Peyer's patch (tissue), 4 donors: ENCODE measurements around the gene B3GNT4. TPM values are rescaled to one million over a fixed set of nuclear protein-coding genes. Genes with fewer than 3 reads are reported as not detected.
"Not testable (repeated sequence)": the region's sequence is repeated elsewhere in the genome, so short reads cannot be mapped to it uniquely, and the experiment has no call there.

Source experiments
- DNase-seq, 3 donors: peaks; one replicate each; pipeline ENCODE4 v3.0.0-alpha.2; 2017 to 2019
- H3K27ac ChIP-seq, 4 donors: fragments of 200-600 bp; sonication (generic); one replicate each; pipeline ENCODE4 v1.5.1; 2016 to 2019
- H3K27me3 ChIP-seq, 2 donors: fragments of 200-600 bp; sonication (generic); one replicate each; pipeline ENCODE4 v1.5.1; 2019
- H3K36me3 ChIP-seq, 3 donors: fragments of 200-600 bp; sonication (generic); one replicate each; pipeline ENCODE4 v1.5.1; 2016 to 2019
- H3K4me1 ChIP-seq, 4 donors: fragments of 200-600 bp; sonication (generic); one replicate each; pipeline ENCODE4 v1.5.1; 2016 to 2019
- H3K4me3 ChIP-seq, 4 donors: fragments of 200-600 bp; sonication (generic); 1 replicate in 3 of 4; 2 replicates in 1 of 4; pipeline ENCODE4 v1.5.1; 2016 to 2019; ENCODE audit warnings: mild to moderate bottlenecking in 1 of 4
- H3K9me3 ChIP-seq, 4 donors: fragments of 200-600 bp; sonication (generic); one replicate each; pipeline ENCODE4 v1.5.1; 2016 to 2019; ENCODE audit warnings: mild to moderate bottlenecking in 1 of 4
- POLR2A ChIP-seq, 2 donors: fragments of 450-650 bp; IDR thresholded peaks; one replicate each; pipeline ENCODE4 v1.5.1; 2017; ENCODE audit warnings: antibody characterized with exemption in 2 of 2, mild to moderate bottlenecking in 2 of 2, moderate library complexity in 2 of 2
- total RNA-seq, 4 donors: library from RNA; depleted of rRNA; stranded (reverse); fragments of >200 nt; gene quantifications; one replicate each; pipeline ENCODE4 v1.1.0, GENCODE V29; 2016
- TF ChIP-seq, protein P1 (sequence below), 6 experiments: fragments of 450-650 bp in 4 of 6; fragments of 200-600 bp in 2 of 6; sonication (generic) in 1 of 6; IDR thresholded peaks; one replicate each; pipeline ENCODE4 v1.5.1; 2017 to 2019; ENCODE audit warnings: antibody characterized with exemption in 6 of 6, mild to moderate bottlenecking in 3 of 6, moderate library complexity in 1 of 6

The B3GNT4 gene
- total RNA-seq, 4 donors from 2014 or later, result 0.70 TPM; not detected in 3

DNA sequence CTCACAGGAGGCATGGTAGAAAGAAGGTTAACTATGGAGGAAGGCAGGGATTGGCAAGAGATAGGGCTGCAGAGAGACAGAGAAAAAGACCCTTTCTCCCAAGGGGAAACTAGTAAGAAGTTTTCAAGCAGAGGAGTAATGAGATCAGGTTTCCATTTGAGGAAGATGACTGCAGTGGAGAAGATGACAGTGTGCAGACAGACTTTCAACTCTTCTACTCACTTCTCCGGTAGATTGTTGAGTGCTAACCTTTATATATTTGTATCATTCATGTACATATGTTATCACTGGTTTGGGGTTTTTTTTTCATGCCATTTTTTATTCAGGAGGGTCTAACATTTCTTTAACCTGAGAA lies 5.9 kb upstream of the B3GNT4 start:
- Histone ChIP-seq H3K4me1 (peaks cover 0 to 5% (median 0%) of the 10 kb centered on the region in 4 donors), H3K9me3 (no peaks in the 10 kb centered on the region), H3K27ac (no peak overlapping the region), H3K27me3 (no peaks in the 10 kb centered on the region), H3K36me3 (no peaks in the 10 kb centered on the region), H3K4me3 (no peak overlapping the region)
- no peak for TF ChIP-seq POLR2A (IDR thresholded peaks at IDR 0.05)
- TF ChIP-seq, protein P1, sequence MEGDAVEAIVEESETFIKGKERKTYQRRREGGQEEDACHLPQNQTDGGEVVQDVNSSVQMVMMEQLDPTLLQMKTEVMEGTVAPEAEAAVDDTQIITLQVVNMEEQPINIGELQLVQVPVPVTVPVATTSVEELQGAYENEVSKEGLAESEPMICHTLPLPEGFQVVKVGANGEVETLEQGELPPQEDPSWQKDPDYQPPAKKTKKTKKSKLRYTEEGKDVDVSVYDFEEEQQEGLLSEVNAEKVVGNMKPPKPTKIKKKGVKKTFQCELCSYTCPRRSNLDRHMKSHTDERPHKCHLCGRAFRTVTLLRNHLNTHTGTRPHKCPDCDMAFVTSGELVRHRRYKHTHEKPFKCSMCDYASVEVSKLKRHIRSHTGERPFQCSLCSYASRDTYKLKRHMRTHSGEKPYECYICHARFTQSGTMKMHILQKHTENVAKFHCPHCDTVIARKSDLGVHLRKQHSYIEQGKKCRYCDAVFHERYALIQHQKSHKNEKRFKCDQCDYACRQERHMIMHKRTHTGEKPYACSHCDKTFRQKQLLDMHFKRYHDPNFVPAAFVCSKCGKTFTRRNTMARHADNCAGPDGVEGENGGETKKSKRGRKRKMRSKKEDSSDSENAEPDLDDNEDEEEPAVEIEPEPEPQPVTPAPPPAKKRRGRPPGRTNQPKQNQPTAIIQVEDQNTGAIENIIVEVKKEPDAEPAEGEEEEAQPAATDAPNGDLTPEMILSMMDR (IDR thresholded peaks at IDR 0.05), result no peak
- no peak for DNase-seq

DNA sequence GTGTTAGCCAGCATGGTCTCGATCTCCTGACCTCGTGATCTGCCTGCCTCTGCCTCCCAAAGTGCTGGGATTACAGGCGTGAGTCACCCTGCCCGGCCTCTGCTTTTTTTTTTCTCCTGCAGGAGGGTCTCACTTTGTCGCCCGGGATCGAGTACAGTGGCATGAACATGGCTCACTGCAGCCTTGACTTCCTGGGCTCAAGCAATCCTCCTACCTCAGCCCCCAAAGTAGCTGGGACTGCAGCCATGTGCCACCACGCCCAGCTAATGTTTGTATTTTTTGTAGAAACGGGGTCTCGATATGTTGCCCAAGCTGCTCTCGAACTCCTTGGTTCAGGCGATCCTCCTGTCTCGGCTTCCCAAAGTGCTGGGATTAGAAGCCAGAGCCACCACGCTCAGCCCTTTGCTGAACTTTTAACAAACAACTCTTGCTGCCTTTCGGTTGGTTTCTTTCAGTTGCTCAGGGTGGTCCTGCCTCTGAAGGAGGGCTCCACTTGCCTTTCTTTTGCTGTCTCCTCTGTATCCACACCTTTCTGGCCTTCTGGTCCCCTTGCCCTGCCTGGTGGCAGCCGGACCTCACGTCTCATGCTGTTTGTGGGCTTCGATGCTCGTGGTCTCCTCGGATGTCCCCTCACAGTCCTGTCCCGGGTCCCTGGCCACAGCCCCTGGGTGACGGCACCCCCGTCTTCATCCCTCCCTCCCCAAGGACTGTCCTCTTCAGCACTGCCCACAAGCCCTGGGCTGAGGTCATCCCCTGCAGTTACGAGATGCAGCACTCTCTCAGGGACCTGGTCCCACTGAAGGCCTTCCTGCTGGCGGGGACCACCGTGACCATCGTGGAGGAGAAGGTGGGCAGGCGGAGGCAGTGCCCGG lies 3.8 kb upstream of the B3GNT4 start:
- peaks cover 0 to 14% of the 10 kb centered on the region in 2 donors for H3K27me3 ChIP-seq
- no peak for DNase-seq

DNA sequence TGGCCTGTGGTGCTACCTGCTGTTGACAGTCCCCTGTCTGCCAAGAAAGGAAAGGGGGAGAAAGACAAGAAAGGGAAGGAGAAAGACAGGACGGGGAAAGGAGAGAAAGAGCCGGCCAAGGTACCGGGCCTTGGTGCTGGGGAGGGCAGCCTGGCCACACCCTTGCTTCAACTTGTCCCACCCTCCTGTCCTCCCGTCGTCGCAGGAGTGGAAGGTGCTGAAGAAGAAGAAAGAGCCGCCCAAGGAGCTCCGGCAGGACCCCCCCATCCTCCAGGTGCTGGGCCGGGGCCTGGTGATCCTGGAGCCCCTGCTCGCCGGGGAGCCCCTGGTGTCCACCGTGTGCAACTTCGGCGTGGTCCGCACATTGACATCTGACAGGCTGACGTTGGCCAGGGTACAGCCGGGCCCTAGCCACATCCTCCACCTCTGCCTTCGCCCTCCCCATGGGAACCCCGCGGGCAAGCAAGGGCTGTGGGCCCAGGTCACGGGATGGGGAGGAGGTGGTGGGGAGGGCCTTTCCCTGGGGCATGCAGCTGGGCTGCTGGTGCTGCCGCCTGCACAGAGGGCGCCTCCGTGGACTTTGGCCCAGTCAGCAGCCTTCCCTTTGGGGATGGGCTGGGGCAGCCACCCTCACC lies 2.9 kb upstream of the B3GNT4 start:
- no peak for TF ChIP-seq POLR2A (IDR thresholded peaks at IDR 0.05)
- TF ChIP-seq, protein P1 (IDR thresholded peaks at IDR 0.05), result no peak
- peaks cover 0 to 18% of the 10 kb centered on the region in 2 donors for H3K27me3 ChIP-seq
- no peak for DNase-seq

More for the DNA sequence above, 3.8 kb upstream of the B3GNT4 start:
- Histone ChIP-seq H3K27ac (no peak overlapping the region), H3K4me1 (peaks cover 0 to 23% (median 14%) of the 10 kb centered on the region in 4 donors), H3K36me3 (no peaks in the 10 kb centered on the region), H3K9me3 (no peaks in the 10 kb centered on the region), H3K4me3 (no peak overlapping the region)
- TF ChIP-seq POLR2A (IDR thresholded peaks at IDR 0.05), result no peak
- TF ChIP-seq, protein P1 (IDR thresholded peaks at IDR 0.05), result no peak

DNA sequence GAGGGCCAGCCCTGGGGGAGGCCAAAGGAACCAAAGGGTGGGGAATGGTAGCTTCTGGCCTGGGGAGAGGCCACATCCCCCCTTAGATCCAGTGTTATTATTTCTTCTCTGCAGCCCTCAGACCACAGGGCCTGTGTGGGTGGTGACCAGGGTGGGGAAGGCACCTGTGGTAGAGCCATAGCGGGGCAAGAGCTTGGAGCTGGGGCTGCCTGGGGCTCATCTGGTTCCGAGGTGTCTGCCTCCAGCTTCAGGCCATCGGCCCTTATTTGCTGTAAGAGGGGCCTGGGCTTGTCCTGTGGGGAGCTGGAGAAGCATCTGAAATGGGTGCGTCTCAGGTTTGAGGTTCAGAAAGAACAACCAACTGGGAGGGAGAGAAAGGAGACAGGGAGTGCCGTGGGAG lies 2.1 kb upstream of the B3GNT4 start:
- Histone ChIP-seq H3K27me3 (peaks cover 0 to 18% of the 10 kb centered on the region in 2 donors), H3K9me3 (no peaks in the 10 kb centered on the region), H3K4me1 (peaks cover 0 to 23% (median 14%) of the 10 kb centered on the region in 4 donors), H3K27ac (no peak overlapping the region), H3K4me3 (no peak overlapping the region), H3K36me3 (no peaks in the 10 kb centered on the region)
- TF ChIP-seq, protein P1 (IDR thresholded peaks at IDR 0.05), result no peak
- no peak for TF ChIP-seq POLR2A (IDR thresholded peaks at IDR 0.05)
- DNase-seq, result no peak

More for the DNA sequence above, 2.9 kb upstream of the B3GNT4 start:
- no peaks in the 10 kb centered on the region for H3K36me3 ChIP-seq
- peaks cover 0 to 23% (median 14%) of the 10 kb centered on the region in 4 donors for H3K4me1 ChIP-seq
- no peak overlapping the region for H3K27ac ChIP-seq
- H3K9me3 ChIP-seq, result no peaks in the 10 kb centered on the region
- no peak overlapping the region for H3K4me3 ChIP-seq

DNA sequence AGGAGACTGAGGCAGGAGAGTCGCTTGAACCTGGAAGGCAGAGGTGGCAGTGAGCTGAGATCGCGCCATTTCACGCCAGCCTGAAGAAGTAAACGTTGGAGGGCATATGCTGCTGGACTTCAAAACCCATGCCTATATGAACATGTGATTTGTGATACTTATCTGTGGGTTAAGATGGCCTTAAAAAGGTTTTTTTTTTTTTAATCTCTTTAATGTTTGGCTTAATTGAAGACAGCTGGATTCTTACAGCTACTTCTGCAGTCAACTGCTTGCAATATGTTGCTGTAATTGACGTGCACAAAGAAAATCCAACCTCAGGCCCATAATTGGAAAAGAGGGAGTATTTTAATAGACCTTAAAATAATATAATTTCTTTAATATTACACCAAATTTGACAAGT lies 1.5 kb upstream of the B3GNT4 start:
- no peak overlapping the region for H3K4me3 ChIP-seq
- H3K36me3 ChIP-seq, result peaks cover 0 to 4% (median 0%) of the 10 kb centered on the region in 3 donors
- H3K27ac ChIP-seq, result no peak overlapping the region
- no peak for DNase-seq
- no peaks in the 10 kb centered on the region for H3K9me3 ChIP-seq
- TF ChIP-seq POLR2A (IDR thresholded peaks at IDR 0.05), result no peak
- TF ChIP-seq, protein P1 (IDR thresholded peaks at IDR 0.05), result no peak
- peaks cover 0 to 23% (median 14%) of the 10 kb centered on the region in 4 donors for H3K4me1 ChIP-seq
- peaks cover 0 to 18% of the 10 kb centered on the region in 2 donors for H3K27me3 ChIP-seq

DNA sequence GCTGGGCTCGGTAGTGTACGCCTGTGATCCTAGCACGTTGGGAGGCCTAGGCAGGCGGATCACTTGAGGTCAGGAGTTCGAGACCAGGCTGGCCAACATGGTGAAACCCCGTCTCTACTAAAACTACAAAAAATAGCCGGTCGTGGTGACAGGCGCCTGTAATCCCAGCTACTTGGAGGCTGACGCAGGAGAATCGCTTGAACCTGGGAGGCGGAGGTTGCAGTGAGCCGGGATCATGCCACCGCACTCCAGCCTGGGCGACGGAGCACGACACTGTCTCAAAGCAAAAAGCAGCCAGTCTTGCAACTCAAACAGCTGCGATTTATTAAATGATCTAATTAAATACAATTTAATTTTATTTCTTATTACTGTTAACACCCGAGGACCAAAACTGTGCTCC lies 698 bp upstream of the B3GNT4 start:
- Histone ChIP-seq H3K27me3 (peaks cover 0 to 18% of the 10 kb centered on the region in 2 donors), H3K4me3 (peak overlapping the region in 3 of 4 donors; percentile 61 to 72 (median 67)), H3K4me1 (peaks cover 0 to 23% (median 14%) of the 10 kb centered on the region in 4 donors)

More for the DNA sequence above, 698 bp upstream of the B3GNT4 start:
- not testable (repeated sequence) for H3K9me3 ChIP-seq, DNase-seq, H3K27ac ChIP-seq
- H3K36me3 ChIP-seq, result peaks cover 0 to 12% (median 0%) of the 10 kb centered on the region in 3 donors
